GM06990 (cell line): ENCODE data around the gene DNAAF5.

Experiments
- DNase-seq: peaks from one replicate; pipeline ENCODE4 v3.0.0-alpha.2; 2011; ENCODE audit not compliant: insufficient read length; ENCODE audit errors: extremely low read depth
- H3K27me3 ChIP-seq: replicated peaks from 2 replicates; pipeline ENCODE4 v1.6.0; 2011; ENCODE audit warnings: low read length; ENCODE audit not compliant: control insufficient read depth, insufficient read depth
- H3K36me3 ChIP-seq: 2 replicates; pipeline ENCODE4 v1.5.1; 2011; ENCODE audit warnings: low read length; ENCODE audit not compliant: control insufficient read depth, insufficient read depth
- H3K4me3 ChIP-seq: replicated peaks from 2 replicates; pipeline ENCODE4 v1.5.1; 2011; ENCODE audit warnings: low read depth, mild to moderate bottlenecking, control low read depth, low read length
- TF ChIP-seq, protein P1 (sequence below): IDR thresholded peaks from 2 replicates; pipeline ENCODE4 v1.5.1; 2011; ENCODE audit warnings: low read length, control low read depth, mild to moderate bottlenecking, inconsistent platforms; ENCODE audit not compliant: insufficient read depth, poor library complexity, severe bottlenecking

The DNAAF5 gene

DNA sequence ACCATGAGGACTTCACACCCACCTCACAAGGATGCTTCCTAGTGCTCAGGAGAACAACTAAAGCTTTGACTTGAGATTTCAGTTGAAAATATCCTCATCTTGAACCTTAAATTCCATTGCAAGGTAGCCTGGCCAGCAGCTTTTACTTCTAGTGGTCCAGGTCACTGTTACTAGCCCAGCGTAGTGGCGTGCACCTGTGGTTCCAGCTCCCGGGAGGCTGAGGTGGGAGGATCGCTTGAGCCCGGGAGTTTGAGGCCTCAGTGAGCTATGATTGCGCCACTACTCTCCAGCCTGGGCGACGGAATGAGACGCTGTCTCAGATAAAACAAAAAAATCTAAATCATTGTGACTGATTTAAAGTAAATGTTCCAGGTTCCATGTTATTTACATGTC, 28.9 kb downstream of the DNAAF5 start:
- Histone ChIP-seq H3K4me3 (no peak overlapping the region), H3K36me3 (peaks cover 11% of the 10 kb centered on the region), H3K27me3 (no peaks in the 10 kb centered on the region)
- no peak for DNase-seq
- TF ChIP-seq, protein P1, sequence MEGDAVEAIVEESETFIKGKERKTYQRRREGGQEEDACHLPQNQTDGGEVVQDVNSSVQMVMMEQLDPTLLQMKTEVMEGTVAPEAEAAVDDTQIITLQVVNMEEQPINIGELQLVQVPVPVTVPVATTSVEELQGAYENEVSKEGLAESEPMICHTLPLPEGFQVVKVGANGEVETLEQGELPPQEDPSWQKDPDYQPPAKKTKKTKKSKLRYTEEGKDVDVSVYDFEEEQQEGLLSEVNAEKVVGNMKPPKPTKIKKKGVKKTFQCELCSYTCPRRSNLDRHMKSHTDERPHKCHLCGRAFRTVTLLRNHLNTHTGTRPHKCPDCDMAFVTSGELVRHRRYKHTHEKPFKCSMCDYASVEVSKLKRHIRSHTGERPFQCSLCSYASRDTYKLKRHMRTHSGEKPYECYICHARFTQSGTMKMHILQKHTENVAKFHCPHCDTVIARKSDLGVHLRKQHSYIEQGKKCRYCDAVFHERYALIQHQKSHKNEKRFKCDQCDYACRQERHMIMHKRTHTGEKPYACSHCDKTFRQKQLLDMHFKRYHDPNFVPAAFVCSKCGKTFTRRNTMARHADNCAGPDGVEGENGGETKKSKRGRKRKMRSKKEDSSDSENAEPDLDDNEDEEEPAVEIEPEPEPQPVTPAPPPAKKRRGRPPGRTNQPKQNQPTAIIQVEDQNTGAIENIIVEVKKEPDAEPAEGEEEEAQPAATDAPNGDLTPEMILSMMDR: no peak

DNA sequence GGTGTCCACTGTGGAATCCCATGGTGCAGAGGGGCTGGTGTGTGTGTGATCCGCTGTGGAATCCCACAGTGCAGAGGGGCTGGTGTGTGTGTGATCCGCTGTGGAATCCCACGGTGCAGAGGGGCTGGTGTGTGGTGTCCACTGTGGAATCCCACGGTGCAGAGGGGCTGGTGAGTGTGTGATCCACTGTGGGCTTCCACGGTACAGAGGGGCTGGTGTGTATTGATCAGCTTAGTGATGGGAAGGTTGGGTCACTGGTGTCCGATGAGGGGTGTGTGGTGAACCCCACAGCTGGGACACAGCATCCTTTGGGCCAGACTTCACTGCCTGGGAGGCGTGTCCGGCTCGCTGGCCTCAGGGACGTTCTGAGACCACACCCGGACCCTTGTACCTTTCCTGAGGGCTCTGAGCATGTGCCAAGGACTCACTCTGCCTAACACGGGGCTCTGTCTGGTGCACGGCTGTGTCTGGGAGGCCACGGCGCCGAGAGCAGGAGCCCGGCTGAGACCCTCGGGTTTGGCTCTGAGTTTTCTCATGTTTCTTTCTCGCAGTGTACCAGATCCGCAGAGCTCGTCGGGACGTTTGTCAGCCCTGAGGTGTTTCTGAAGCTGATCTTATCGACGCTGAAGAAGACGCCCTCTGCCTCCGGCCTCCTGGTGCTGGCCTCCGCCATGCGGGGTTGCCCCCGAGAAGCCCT, 29.9 kb downstream of the DNAAF5 start:
- Histone ChIP-seq H3K36me3 (peaks cover 11% of the 10 kb centered on the region), H3K4me3 (no peak overlapping the region), H3K27me3 (no peaks in the 10 kb centered on the region)
- DNase-seq: no peak
- TF ChIP-seq, protein P1: no peak

DNA sequence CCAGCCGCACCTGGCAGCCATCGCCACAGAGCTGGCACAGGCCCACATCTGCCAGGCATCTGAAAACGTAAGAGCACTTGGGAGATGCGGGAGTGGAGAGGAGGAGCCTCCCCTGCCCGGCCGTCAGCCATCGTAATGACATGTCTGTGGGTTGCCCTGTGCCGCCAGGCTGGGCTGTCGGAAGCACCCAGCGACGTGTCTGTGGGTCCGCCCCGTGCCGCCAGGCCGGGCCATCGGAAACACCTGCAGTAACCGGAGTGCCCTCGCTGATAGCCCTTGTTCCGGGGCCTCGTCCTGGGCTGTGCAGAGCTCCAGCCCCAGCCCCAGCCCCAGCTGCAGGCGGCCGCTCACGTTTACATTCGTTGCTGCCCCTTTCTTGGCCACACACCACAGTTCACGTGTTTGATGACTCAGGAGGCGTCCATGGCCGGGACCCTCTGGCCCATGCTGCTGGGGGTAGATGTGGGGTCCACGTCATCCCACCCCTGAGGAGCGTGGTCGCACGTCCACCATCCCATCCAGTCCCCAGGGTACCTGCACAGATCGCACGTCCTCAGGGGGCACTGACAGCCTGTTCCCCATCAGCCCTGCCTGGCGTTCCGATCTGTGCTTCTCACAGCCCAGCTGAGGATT, 30.5 kb downstream of the DNAAF5 start:
- TF ChIP-seq, protein P1: no peak
- DNase-seq: no peak
- H3K36me3 ChIP-seq: peaks cover 15% of the 10 kb centered on the region
- H3K27me3 ChIP-seq: no peaks in the 10 kb centered on the region
- no peak overlapping the region for H3K4me3 ChIP-seq

DNA sequence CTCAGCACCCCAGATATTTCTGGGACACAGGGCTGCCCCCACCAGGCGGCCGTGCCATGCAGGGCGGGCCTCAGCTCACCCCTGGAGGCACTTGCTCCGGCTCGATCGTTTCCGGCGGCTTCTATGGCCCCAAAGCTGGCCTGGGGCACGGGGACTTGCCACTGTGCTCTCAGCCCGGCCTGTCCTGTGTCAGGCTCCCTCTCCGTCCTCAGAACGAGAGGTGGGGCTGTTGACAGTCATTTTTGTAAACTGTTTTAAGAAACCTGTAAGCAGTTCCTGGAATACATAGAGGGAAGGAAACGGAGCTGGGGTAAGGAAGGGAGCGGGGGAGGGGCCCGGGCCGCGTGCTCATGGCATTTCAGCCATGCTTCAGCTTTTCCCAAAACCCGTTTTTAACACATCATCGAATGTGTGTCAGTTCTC, 31.3 kb downstream of the DNAAF5 start:
- no peaks in the 10 kb centered on the region for H3K27me3 ChIP-seq
- no peak overlapping the region for H3K4me3 ChIP-seq
- peaks cover 15% of the 10 kb centered on the region for H3K36me3 ChIP-seq
- no peak for DNase-seq
- TF ChIP-seq, protein P1: no peak

DNA sequence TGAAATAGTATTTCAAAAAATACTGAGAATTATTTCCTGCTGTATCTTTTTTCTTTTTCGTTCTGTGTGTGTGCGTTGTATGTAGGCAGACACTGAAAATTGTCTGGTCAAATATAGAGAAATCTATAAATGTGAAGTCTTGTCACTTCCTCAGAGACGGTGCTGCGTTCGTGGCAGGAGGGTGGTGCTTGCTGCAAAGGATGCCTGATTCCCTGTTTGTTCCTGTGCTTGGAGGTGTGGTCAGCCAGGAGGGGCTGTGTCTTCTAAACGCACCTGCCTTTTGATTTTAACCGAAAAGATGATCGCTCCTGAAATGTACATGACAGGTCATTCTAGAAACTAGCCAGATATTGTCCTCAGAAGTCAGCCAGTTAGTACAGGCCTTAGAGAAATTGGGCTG, 33.1 kb downstream of the DNAAF5 start:
- no peak for DNase-seq
- no peak overlapping the region for H3K4me3 ChIP-seq
- H3K36me3 ChIP-seq: peaks cover 22% of the 10 kb centered on the region
- TF ChIP-seq, protein P1: no peak
- no peaks in the 10 kb centered on the region for H3K27me3 ChIP-seq
